Ovary (tissue), 9 donors: Measurements from ENCODE around the gene GNAS-AS1. TPM values are rescaled to one million over a fixed set of nuclear protein-coding genes. Genes with fewer than 3 reads are reported as not detected.

Experiments used
- DNase-seq, 5 donors: peaks; one replicate each; pipeline ENCODE4 v3.0.0-alpha.2; 2019 to 2020
- H3K27ac ChIP-seq, 2 donors: fragments of 200-600 bp; one replicate each; pipeline versions ENCODE4 v1.5.1 to v1.8.0; 2019 to 2022
- H3K27me3 ChIP-seq: fragments of 200-600 bp; one replicate; pipeline ENCODE4 v1.8.0; 2022
- H3K36me3 ChIP-seq: fragments of 200-600 bp; sonication (generic); one replicate; pipeline ENCODE4 v1.5.1; 2019
- H3K4me1 ChIP-seq: one replicate; pipeline ENCODE4 v1.8.1; 2013; ENCODE audit warnings: mild to moderate bottlenecking, moderate library complexity; ENCODE audit not compliant: insufficient read depth
- H3K4me3 ChIP-seq: fragments of 200-600 bp; sonication (generic); one replicate; pipeline ENCODE4 v1.5.1; 2017
- H3K9me3 ChIP-seq, 2 donors: fragments of 200-600 bp in 1 of 2; sonication (generic) in 1 of 2; one replicate each; pipeline versions ENCODE4 v1.5.1 to v1.8.1; 2013 to 2019; ENCODE audit warnings: mild to moderate bottlenecking in 1 of 2, moderate library complexity in 1 of 2
- CTCF ChIP-seq, 3 donors: fragments of 450-650 bp in 2 of 3; fragments of 200-600 bp in 1 of 3; IDR thresholded peaks; one replicate each; pipeline versions ENCODE4 v1.5.1 to v1.8.0; 2016 to 2022; ENCODE audit warnings: antibody characterized with exemption in 3 of 3, mild to moderate bottlenecking in 1 of 3
- EP300 ChIP-seq: sonication (generic); formaldehyde crosslinking; IDR thresholded peaks from one replicate; pipeline ENCODE4 v1.6.1; 2017; ENCODE audit warnings: antibody characterized with exemption
- POLR2A ChIP-seq: fragments of 450-650 bp; IDR thresholded peaks from one replicate; pipeline ENCODE4 v1.6.1; 2017; ENCODE audit warnings: antibody characterized with exemption, mild to moderate bottlenecking, moderate library complexity
- WGBS, 3 donors: extraction: QIAGEN DNeasy Blood & Tissue Kit in 1 of 3; methylation state at CpG; one replicate each; pipeline versions ENCODE4 v1.1.5 to v1.1.7; 2013 to 2017; 5-methylcytosine and 5-hydroxymethylcytosine counted together
- intact Hi-C, 4 donors: fragments of 100-400 bp; cut with DNase I; formaldehyde crosslinking; loops; one replicate each; pipeline versions ENCODE4 v1.11.0 to v1.15.1; 2022 to 2023
- polyA plus RNA-seq, 2 donors: library from polyadenylated mRNA; stranded (reverse); fragments of 200-250 nt in 1 of 2; fragments of 350-450 nt in 1 of 2; fragmentation: Illumina TruSeq in 1 of 2; extraction: RNeasy Lipid Tissue Mini Kit (QIAGEN cat#74804) in 1 of 2; gene quantifications; one replicate each; pipeline ENCODE4 v1.2.3, GENCODE V29; 2013 to 2014
- total RNA-seq, 7 donors: library from RNA; depleted of rRNA in 2 of 7; stranded (reverse); fragments of >200 nt in 2 of 7; fragmentation: NEBNext Ultra II Directional in 3 of 7; extraction: Animal tissue kit (Norgen Biotek cat#: 25700) in 3 of 7; gene quantifications; one replicate each; pipeline versions ENCODE4 v1.1.0 to v1.2.4, GENCODE V29; 2016 to 2023
- donor health status: DM: no; HTN: no; CAD: no; lungs with moderate emphysema.
- donor health status: DM: no; HTN: no; CAD: no.
- donor health status: Bipolar disorder and iron deficiency.
- donor health status: DM: yes; HTN: yes; CAD: no.
- donor health status: DM: no; HTN: no; CAD: no.
- donor health status: DM: yes; HTN: yes; CAD: no.

GNAS-AS1 gene
- total and polyA plus RNA-seq, 9 donors: 0.10 to 0.37 (median 0.18) TPM; not detected in 2

DNA sequence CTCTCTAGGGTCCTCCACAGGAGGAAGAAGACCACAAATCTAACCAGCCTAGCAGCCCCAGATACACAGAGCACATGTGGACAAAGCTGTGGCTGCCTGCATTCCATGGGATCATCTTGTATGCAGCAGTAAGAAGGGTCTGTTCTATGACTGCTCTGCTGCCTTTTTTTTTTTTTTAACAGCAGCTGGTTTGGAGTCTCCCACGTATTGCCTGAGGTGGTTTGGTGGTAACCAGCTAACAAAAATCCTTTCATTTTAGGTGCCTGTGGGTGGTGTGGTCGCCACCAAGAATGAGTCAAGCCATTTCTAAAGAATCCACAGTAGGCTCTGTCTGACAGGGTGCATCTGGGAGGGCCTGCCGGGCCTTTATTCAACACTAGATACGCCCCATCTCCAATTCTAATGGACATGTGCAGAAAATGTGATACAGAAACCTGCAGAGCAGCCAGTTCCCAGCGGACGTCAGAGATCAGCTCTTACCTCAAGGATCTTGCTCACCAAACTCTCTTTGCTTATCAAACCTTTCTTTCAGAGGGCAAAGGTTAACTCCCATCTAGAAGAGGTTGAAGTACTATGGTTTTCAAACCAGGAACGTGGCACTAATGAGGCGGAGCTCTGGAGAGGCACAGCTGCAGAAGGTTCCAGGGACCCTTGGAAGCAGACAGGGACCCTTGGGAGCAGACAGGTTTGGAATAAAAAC, 32.0 kb downstream of the GNAS-AS1 start:
- Histone ChIP-seq H3K4me1 (no peaks in the 10 kb centered on the region), H3K9me3 (no peaks in the 10 kb centered on the region), H3K36me3 (no peaks in the 10 kb centered on the region), H3K27ac (no peak overlapping the region), H3K27me3 (no peaks in the 10 kb centered on the region), H3K4me3 (no peak overlapping the region)
- no peak for TF ChIP-seq POLR2A
- no peak for TF ChIP-seq EP300
- no peak for TF ChIP-seq CTCF (IDR thresholded peaks at IDR 0.05)
- 51 to 60% (median 57%) methylated on average over 8 of the region's 8 CpGs for WGBS, 3 donors
- DNase-seq: no peak
- intact Hi-C loops: no loop called here

DNA sequence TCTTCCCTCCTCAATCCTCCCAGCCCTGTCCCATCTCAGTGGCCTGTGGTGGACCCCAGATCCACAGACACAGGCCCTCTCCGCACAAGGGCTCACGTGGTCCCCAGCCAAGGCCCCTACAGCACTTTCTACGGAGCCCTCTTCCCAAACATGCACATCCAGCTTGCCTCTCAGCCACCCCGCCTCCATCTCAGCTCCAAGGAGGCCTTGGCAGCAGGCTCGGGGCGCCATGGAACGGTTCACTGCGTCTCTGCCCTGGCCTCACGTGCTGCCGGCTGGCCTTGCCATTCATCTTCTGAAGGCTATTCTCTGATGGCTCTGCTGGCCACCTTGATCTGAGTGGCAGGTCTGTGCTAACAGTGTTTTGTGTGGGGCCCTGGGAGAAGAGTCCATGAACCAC, 33.0 kb downstream of the GNAS-AS1 start:
- intact Hi-C loops: no loop called here
- Histone ChIP-seq H3K36me3 (no peaks in the 10 kb centered on the region), H3K27me3 (no peaks in the 10 kb centered on the region), H3K9me3 (no peaks in the 10 kb centered on the region), H3K27ac (no peak overlapping the region), H3K4me1 (no peaks in the 10 kb centered on the region), H3K4me3 (no peak overlapping the region)
- no peak for TF ChIP-seq EP300
- no peak for TF ChIP-seq POLR2A
- no peak for TF ChIP-seq CTCF (IDR thresholded peaks at IDR 0.05)
- 81 to 88% (median 87%) methylated on average over 10 of the region's 10 CpGs for WGBS, 3 donors
- DNase-seq: no peak

GRCh38 chr20:58816957-58817651, 33.6 kb downstream of the GNAS-AS1 start:
- WGBS, 3 donors: 92 to 93% (median 92%) methylated on average over 30 of the region's 30 CpGs
- DNase-seq: no peak
- no peak overlapping the region for H3K27ac ChIP-seq
- H3K9me3 ChIP-seq: no peaks in the 10 kb centered on the region
- H3K36me3 ChIP-seq: no peaks in the 10 kb centered on the region
- H3K27me3 ChIP-seq: no peaks in the 10 kb centered on the region
- TF ChIP-seq EP300 (no peak), POLR2A (no peak), CTCF (IDR thresholded peaks at IDR 0.05) (no peak)
- no peaks in the 10 kb centered on the region for H3K4me1 ChIP-seq
- no peak overlapping the region for H3K4me3 ChIP-seq
- intact Hi-C loops: no loop called here

DNA sequence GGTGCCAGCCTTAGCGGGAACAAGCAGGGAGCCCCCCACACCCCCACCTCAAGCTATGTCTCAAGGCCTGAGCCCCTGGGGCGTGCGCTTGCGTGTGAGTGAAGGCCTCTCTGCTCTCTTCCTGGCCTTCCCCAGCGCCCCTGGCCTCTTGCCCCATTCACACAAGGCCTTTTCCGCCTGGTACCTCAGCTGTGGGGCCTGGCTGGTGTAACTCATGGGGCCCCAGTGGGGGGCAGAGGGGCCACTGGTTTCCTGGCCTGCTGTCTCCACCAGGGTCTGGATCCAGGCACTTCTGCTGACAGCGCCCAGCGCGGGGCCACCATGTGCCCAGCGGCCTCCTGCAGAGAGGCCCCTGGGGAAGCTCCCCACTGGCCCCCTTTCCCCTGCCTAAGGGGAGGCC, 34.7 kb downstream of the GNAS-AS1 start:
- WGBS, 3 donors: 92 to 98% (median 95%) methylated on average over 10 of the region's 10 CpGs
- Histone ChIP-seq H3K27ac (no peak overlapping the region), H3K9me3 (no peaks in the 10 kb centered on the region), H3K4me1 (no peaks in the 10 kb centered on the region), H3K36me3 (no peaks in the 10 kb centered on the region), H3K4me3 (no peak overlapping the region), H3K27me3 (no peaks in the 10 kb centered on the region)
- intact Hi-C loops: no loop called here
- no peak for DNase-seq
- TF ChIP-seq CTCF (IDR thresholded peaks at IDR 0.05) (no peak), POLR2A (no peak), EP300 (no peak)
